Uterus (tissue), 4 donors: ENCODE results near the gene PLA2G3. TPM values are rescaled to one million over a fixed set of nuclear protein-coding genes. Genes with fewer than 3 reads are reported as not detected.
"Not testable (repeated sequence)": the region's sequence is repeated elsewhere in the genome, so short reads cannot be mapped to it uniquely, and the experiment has no call there.

ENCODE experiments used
- DNase-seq, 2 donors: peaks; one replicate each; pipeline ENCODE4 v3.0.0-alpha.2; 2019 to 2020
- H3K27ac ChIP-seq, 2 donors: fragments of 200-600 bp; sonication (generic); 1 replicate in 1 of 2; 2 replicates in 1 of 2; pipeline ENCODE4 v1.5.1; 2016 to 2018
- H3K27me3 ChIP-seq, 2 donors: fragments of 200-600 bp; sonication (generic); one replicate each; pipeline ENCODE4 v1.5.1; 2018 to 2019; ENCODE audit warnings: control low read depth in 1 of 2
- H3K36me3 ChIP-seq, 2 donors: fragments of 200-600 bp; sonication (generic); one replicate each; pipeline ENCODE4 v1.5.1; 2019; ENCODE audit warnings: control low read depth in 1 of 2
- H3K4me1 ChIP-seq, 2 donors: fragments of 200-600 bp; sonication (generic); one replicate each; pipeline ENCODE4 v1.5.1; 2018 to 2019; ENCODE audit warnings: control low read depth in 1 of 2
- H3K4me3 ChIP-seq, 2 donors: fragments of 200-600 bp; sonication (generic); 1 replicate in 1 of 2; 2 replicates in 1 of 2; pipeline ENCODE4 v1.5.1; 2018 to 2019; ENCODE audit warnings: mild to moderate bottlenecking in 1 of 2
- H3K9me3 ChIP-seq, 2 donors: fragments of 200-600 bp; sonication (generic); one replicate each; pipeline ENCODE4 v1.5.1; 2019; ENCODE audit warnings: control low read depth in 1 of 2
- POLR2A ChIP-seq, 2 donors: fragments of 450-650 bp; IDR thresholded peaks; one replicate each; pipeline ENCODE4 v1.6.1; 2016; ENCODE audit warnings: antibody characterized with exemption in 2 of 2, mild to moderate bottlenecking in 1 of 2, moderate library complexity in 1 of 2
- intact Hi-C: fragments of 100-400 bp; cut with DNase I; formaldehyde crosslinking; loops from one replicate; pipeline ENCODE4 v1.15.1; 2023; ENCODE audit warnings: low total_unique reads
- total RNA-seq, 4 donors: library from RNA; depleted of rRNA in 3 of 4; stranded (reverse); fragments of >200 nt in 3 of 4; gene quantifications; one replicate each; pipeline versions ENCODE4 v1.1.0 to v1.2.4, GENCODE V29; 2014 to 2023
- TF ChIP-seq, protein P1 (sequence below), 4 experiments: fragments of 200-600 bp in 2 of 4; fragments of 450-650 bp in 2 of 4; sonication (generic) in 2 of 4; IDR thresholded peaks; one replicate each; pipeline ENCODE4 v1.5.1; 2016 to 2019; ENCODE audit warnings: antibody characterized with exemption in 4 of 4, mild to moderate bottlenecking in 2 of 4, moderate library complexity in 1 of 4
- donor health status: DM: yes; HTN: yes; CAD: no.

Gene PLA2G3
- total RNA-seq, 4 donors from 2014 or later: not detected

DNA sequence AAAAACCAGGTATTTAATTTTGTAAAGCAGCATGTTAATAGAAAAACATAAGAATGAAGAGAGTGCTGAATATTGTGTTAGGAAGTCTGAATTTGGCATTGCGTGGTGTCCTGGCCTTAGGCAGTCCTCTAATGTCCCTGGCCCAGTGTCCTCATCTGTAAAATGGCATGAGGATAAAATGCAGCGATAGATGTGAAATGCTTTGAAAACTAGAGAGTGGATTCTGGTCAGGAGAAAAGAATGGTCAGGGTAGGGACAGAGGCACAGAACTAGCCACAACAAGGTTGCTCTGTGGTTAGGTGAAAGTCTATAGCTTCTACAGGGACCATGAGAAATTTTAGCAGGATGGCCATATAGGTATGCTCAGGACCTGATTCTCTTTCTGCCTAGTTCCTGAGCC lies 38.6 kb upstream of the PLA2G3 start:
- intact Hi-C loops: no loop called here
- no peak for DNase-seq
- no peaks in the 10 kb centered on the region for H3K9me3 ChIP-seq
- H3K4me1 ChIP-seq: peaks cover 0 to 6% of the 10 kb centered on the region in 2 donors
- TF ChIP-seq, protein P1, sequence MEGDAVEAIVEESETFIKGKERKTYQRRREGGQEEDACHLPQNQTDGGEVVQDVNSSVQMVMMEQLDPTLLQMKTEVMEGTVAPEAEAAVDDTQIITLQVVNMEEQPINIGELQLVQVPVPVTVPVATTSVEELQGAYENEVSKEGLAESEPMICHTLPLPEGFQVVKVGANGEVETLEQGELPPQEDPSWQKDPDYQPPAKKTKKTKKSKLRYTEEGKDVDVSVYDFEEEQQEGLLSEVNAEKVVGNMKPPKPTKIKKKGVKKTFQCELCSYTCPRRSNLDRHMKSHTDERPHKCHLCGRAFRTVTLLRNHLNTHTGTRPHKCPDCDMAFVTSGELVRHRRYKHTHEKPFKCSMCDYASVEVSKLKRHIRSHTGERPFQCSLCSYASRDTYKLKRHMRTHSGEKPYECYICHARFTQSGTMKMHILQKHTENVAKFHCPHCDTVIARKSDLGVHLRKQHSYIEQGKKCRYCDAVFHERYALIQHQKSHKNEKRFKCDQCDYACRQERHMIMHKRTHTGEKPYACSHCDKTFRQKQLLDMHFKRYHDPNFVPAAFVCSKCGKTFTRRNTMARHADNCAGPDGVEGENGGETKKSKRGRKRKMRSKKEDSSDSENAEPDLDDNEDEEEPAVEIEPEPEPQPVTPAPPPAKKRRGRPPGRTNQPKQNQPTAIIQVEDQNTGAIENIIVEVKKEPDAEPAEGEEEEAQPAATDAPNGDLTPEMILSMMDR (IDR thresholded peaks at IDR 0.05): no peak
- TF ChIP-seq POLR2A (IDR thresholded peaks at IDR 0.05): no peak
- no peak overlapping the region for H3K4me3 ChIP-seq
- H3K36me3 ChIP-seq: no peaks in the 10 kb centered on the region
- H3K27ac ChIP-seq: no peak overlapping the region
- no peaks in the 10 kb centered on the region for H3K27me3 ChIP-seq

DNA sequence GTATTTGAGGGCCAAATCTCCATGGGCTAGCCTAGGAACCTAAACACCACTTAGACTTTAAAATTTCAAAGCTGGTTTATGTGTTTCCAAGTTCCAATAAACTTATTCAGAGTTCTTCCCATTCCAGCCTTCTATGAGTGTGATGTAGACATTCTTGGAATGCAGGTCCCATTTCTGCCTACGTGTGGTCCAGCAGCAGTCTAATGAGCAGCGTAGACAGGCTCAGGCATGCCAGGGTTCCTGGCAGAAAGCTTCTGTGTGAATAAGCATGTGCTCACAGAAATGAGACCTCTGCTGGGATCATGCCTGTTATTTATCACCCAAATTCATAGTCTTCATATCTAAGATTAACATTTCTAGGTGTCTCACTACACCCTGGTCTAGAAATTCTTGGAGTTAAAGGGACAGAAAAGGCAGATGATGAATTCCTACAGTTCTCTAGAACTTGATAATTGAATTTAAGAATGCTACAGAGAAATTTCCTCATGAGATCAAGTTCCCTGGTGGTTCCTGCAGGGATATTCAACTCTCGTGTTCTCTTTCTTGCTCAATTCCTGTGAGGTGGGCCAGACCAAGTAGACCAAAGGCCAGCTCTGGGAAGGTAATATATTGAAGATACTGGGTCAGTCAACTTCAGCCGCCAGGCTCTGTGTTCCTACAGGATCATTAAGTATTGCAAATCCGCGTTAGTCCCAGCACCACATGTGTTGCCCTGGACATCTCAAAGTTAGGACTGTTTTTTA lies 37.3 kb upstream of the PLA2G3 start:
- DNase-seq: no peak
- no peak overlapping the region for H3K27ac ChIP-seq
- H3K4me1 ChIP-seq: peaks cover 0 to 9% of the 10 kb centered on the region in 2 donors
- intact Hi-C loops: no loop called here
- no peaks in the 10 kb centered on the region for H3K36me3 ChIP-seq
- no peaks in the 10 kb centered on the region for H3K27me3 ChIP-seq
- H3K9me3 ChIP-seq: no peaks in the 10 kb centered on the region
- H3K4me3 ChIP-seq: no peak overlapping the region
- TF ChIP-seq POLR2A (IDR thresholded peaks at IDR 0.05): no peak
- TF ChIP-seq, protein P1 (IDR thresholded peaks at IDR 0.05): no peak

DNA sequence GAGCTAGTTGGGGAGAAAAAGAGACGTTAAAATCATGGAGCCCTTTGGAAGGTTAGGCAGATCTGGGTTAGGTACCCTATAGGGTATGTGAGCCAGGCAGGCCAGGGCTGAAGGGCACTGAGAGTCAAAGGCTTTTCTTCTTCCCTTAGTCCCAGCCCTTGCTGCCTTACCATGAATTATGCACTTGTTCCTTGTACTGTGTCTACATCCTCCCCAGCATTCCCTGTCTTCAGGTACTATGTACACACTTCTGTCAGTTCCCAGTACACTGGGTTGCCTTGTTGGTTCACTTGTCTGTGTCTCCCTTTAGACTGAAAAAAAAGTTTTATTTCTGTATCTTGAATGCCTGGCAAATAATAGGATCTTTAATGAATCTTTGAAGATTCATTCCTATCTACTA lies 36.6 kb upstream of the PLA2G3 start:
- no peak overlapping the region for H3K4me3 ChIP-seq
- H3K36me3 ChIP-seq: no peaks in the 10 kb centered on the region
- intact Hi-C loops: no loop called here
- no peaks in the 10 kb centered on the region for H3K9me3 ChIP-seq
- H3K27ac ChIP-seq: no peak overlapping the region
- no peak for DNase-seq
- H3K4me1 ChIP-seq: peaks cover 0 to 9% of the 10 kb centered on the region in 2 donors
- TF ChIP-seq, protein P1 (IDR thresholded peaks at IDR 0.05): no peak
- no peak for TF ChIP-seq POLR2A (IDR thresholded peaks at IDR 0.05)
- H3K27me3 ChIP-seq: no peaks in the 10 kb centered on the region

DNA sequence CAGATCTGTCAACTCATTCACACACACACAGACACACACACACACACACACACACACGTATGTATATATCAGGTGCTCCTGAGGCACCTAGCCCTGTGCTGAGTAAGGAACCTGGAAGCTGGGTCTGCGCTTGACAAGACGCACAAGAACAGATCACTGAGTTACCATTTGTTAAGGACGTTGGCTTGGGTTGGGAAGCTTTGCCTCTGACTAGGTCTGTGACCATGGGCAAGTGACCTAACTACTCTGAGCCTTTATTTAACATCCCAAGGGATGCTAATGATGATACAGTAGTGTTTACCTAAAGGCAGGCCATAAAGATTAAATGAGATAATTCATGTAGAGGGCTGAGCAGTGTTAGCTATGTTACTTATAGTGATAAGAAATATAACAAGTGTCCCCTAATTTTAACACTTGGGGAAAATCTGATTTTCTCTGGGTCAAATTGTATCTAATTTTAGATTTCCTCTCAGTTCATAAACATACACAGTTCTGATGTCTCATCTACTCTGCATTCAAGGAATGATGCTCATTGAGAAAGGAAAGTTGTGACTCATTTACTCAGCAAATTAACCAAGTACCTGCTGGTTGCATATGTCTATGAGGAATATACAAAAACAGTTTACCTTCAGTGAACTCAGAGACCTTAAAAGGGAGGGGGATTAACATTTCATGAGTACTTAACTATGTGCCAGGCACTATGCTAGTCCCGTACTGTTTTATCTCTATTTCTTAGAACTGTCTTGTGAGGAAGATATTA lies 33.3 kb upstream of the PLA2G3 start:
- Histone ChIP-seq H3K4me3 (no peak overlapping the region), H3K27ac (peak overlapping the region; percentile 39 to 57)

DNA sequence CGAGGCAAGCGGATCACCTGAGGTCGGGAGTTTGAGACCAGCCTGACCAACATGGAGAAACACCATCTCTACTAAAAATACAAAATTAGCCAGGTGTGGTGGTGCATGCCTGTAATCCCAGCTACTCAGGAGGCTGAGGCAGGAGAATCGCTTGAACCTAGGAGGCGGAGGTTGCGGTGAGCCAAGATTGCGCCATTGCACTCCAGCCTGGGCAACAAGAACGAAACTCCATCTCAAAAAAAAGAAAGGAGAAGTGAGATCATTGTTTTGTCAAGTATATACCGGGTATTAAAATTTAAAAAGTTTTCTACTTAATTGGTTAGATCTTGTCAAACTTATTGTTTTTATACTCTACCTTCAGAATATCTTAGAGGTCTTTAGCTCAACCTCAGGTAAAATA lies 31.4 kb upstream of the PLA2G3 start:
- H3K36me3 ChIP-seq, H3K4me3 ChIP-seq, H3K9me3 ChIP-seq, intact Hi-C loops, DNase-seq, H3K4me1 ChIP-seq, H3K27me3 ChIP-seq, H3K27ac ChIP-seq: not testable (repeated sequence)

More for the DNA sequence above, 33.3 kb upstream of the PLA2G3 start:
- peaks cover 0 to 9% of the 10 kb centered on the region in 2 donors for H3K4me1 ChIP-seq
- intact Hi-C loops: no loop called here
- TF ChIP-seq POLR2A (IDR thresholded peaks at IDR 0.05): no peak
- no peaks in the 10 kb centered on the region for H3K9me3 ChIP-seq
- no peaks in the 10 kb centered on the region for H3K27me3 ChIP-seq
- no peaks in the 10 kb centered on the region for H3K36me3 ChIP-seq
- no peak for DNase-seq

DNA sequence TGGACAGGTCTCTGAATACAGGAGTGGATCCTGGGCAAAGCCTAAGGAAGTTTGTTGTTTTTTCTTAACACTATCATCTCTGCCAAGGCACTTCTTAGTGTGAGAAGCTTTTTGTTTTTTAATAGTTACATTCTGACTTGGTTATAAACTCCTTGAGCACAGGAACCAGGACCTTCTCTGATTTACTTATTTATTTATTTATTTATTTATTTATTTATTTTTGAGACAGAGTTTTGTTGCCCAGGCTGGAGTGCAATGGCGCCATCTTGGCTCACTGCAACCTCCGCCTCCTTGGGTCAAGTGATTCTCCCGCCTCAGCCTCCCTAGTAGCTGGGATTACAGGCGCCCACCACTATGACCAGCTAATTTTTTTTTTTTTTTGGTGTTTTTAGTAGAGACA lies 30.7 kb upstream of the PLA2G3 start:
- intact Hi-C loops: no loop called here
- H3K9me3 ChIP-seq: no peaks in the 10 kb centered on the region
- no peak for DNase-seq
- H3K27ac ChIP-seq: no peak overlapping the region
- TF ChIP-seq, protein P1 (IDR thresholded peaks at IDR 0.05): no peak
- TF ChIP-seq POLR2A (IDR thresholded peaks at IDR 0.05): no peak
- H3K4me3 ChIP-seq: no peak overlapping the region
- no peaks in the 10 kb centered on the region for H3K36me3 ChIP-seq
- no peaks in the 10 kb centered on the region for H3K27me3 ChIP-seq
- H3K4me1 ChIP-seq: peaks cover 0 to 9% of the 10 kb centered on the region in 2 donors
